Measurements from ENCODE around the gene DPEP1. TPM values are rescaled to one million over a fixed set of nuclear protein-coding genes. Genes with fewer than 3 reads are reported as not detected.
A peak's percentile ranks its signal among the peaks of the same experiment; 100 is the strongest.
"Not testable (repeated sequence)": the region's sequence is repeated elsewhere in the genome, so short reads cannot be mapped to it uniquely, and the experiment has no call there.

The DPEP1 gene
- total and polyA plus RNA-seq, 8 donors, result 0.31 to 10.4 (median 6.9) TPM

- ATAC-seq, result no peak
- DNase-seq, result peak in 1 of 4 donors; percentile 13
- H3K9me3 ChIP-seq, result no peaks in the 10 kb centered on the region
- H3K4me1 ChIP-seq, result peaks cover 12 to 36% of the 10 kb centered on the region in 2 donors
- intact Hi-C loops (cut with DNase I), result no loop called here
- H3K4me3 ChIP-seq, result no peak overlapping the region
- H3K27ac ChIP-seq, result no peak overlapping the region
- H3K27me3 ChIP-seq, result no peaks in the 10 kb centered on the region
- TF ChIP-seq, protein P1, sequence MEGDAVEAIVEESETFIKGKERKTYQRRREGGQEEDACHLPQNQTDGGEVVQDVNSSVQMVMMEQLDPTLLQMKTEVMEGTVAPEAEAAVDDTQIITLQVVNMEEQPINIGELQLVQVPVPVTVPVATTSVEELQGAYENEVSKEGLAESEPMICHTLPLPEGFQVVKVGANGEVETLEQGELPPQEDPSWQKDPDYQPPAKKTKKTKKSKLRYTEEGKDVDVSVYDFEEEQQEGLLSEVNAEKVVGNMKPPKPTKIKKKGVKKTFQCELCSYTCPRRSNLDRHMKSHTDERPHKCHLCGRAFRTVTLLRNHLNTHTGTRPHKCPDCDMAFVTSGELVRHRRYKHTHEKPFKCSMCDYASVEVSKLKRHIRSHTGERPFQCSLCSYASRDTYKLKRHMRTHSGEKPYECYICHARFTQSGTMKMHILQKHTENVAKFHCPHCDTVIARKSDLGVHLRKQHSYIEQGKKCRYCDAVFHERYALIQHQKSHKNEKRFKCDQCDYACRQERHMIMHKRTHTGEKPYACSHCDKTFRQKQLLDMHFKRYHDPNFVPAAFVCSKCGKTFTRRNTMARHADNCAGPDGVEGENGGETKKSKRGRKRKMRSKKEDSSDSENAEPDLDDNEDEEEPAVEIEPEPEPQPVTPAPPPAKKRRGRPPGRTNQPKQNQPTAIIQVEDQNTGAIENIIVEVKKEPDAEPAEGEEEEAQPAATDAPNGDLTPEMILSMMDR (IDR thresholded peaks at IDR 0.05), result no peak
- peaks cover 0 to 32% of the 10 kb centered on the region in 2 donors for H3K36me3 ChIP-seq
Measured at GRCh38 chr16:89660146-89660545, 46.7 kb downstream of the DPEP1 start.

- no peak overlapping the region for H3K4me3 ChIP-seq
- DNase-seq, result peak in 1 of 4 donors; percentile 4
- no peaks in the 10 kb centered on the region for H3K9me3 ChIP-seq
- no peaks in the 10 kb centered on the region for H3K27me3 ChIP-seq
- ATAC-seq, result no peak
- TF ChIP-seq, protein P1 (IDR thresholded peaks at IDR 0.05), result no peak
- H3K36me3 ChIP-seq, result peaks cover 0 to 32% of the 10 kb centered on the region in 2 donors
- no peak overlapping the region for H3K27ac ChIP-seq
- intact Hi-C loops (cut with DNase I), result no loop called here
- peaks cover 12 to 29% of the 10 kb centered on the region in 2 donors for H3K4me1 ChIP-seq
Measured at GRCh38 chr16:89661215-89661614, 47.8 kb downstream of the DPEP1 start.

DNA sequence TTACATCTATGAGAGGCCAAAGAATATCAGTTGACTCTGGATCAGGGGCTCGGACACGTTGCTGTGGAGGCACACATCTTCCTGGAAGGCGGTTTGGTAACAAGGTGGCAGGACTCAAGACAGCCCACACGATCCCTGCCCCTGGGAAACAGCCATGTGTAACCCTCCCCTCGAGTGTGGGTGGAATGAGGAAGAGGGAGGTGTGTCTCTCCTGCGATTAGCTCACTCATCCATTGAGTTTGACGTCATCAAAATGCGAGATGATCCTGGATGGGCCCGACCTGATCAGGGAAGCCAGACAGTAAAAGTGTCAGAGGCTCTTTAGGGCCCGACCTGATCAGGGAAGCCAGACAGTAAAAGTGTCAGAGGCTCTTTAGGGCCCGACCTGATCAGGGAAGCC lies 50.8 kb downstream of the DPEP1 start:
- not testable (repeated sequence) for ATAC-seq
- Histone ChIP-seq H3K4me1 (peaks cover 8 to 16% of the 10 kb centered on the region in 2 donors), H3K36me3 (peaks cover 0 to 32% of the 10 kb centered on the region in 2 donors)

GRCh38 chr16:89667000-89667399 lies 53.6 kb downstream of the DPEP1 start:
- intact Hi-C loops (cut with DNase I); H3K4me3 ChIP-seq; ATAC-seq; H3K9me3 ChIP-seq; H3K27ac ChIP-seq; H3K27me3 ChIP-seq; H3K4me1 ChIP-seq: not testable (repeated sequence)
- DNase-seq, result peak in 1 of 4 donors; percentile 60
- TF ChIP-seq, protein P1 (IDR thresholded peaks at IDR 0.05), result peak; percentile 12 to 35
- H3K36me3 ChIP-seq, result peaks cover 0 to 22% of the 10 kb centered on the region in 2 donors

More for the DNA sequence above, 50.8 kb downstream of the DPEP1 start:
- H3K4me3 ChIP-seq; H3K27ac ChIP-seq; H3K9me3 ChIP-seq; intact Hi-C loops (cut with DNase I); H3K27me3 ChIP-seq: not testable (repeated sequence)
- peak in 1 of 4 donors; percentile 5 for DNase-seq

DNA sequence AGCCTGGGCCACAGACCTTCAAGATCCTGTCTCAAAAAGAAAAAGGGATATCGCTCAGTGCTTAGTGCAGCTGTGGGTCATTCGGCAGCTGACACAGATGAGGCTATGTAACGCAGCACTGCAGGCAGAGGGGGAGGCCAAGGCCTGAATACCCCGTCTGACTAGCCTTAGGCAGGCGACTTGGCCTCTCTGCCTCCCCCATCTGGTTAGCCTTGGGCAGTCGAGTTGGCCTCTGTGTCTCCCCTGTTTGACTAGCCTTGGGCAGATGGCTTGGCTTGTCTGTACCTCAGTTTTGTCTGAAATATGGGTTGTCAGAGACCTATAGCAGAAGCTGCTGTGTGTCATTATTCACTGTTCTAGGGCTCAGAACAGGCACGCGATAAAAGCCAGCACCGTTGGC lies 54.2 kb downstream of the DPEP1 start:
- Histone ChIP-seq H3K27ac (peak overlapping the region in 1 of 2 donors; percentile 53), H3K36me3 (peaks cover 0 to 15% of the 10 kb centered on the region in 2 donors), H3K9me3 (no peaks in the 10 kb centered on the region), H3K4me3 (no peak overlapping the region), H3K4me1 (peaks cover 6 to 8% of the 10 kb centered on the region in 2 donors), H3K27me3 (no peaks in the 10 kb centered on the region)
- intact Hi-C loops (cut with DNase I), result no loop called here
- DNase-seq (peak in 1 of 4 donors; percentile 38), ATAC-seq (no peak)
- TF ChIP-seq, protein P1 (IDR thresholded peaks at IDR 0.05), result no peak

- peaks cover 6 to 8% of the 10 kb centered on the region in 2 donors for H3K4me1 ChIP-seq
- peak overlapping the region; percentile 46 to 74 for H3K27ac ChIP-seq
- H3K9me3 ChIP-seq, result no peaks in the 10 kb centered on the region
- intact Hi-C loops (cut with DNase I), result no loop called here
- DNase-seq (peak in 1 of 4 donors; percentile 4), ATAC-seq (peak; percentile 59)
- H3K4me3 ChIP-seq, result no peak overlapping the region
- TF ChIP-seq, protein P1 (IDR thresholded peaks at IDR 0.05), result no peak
- H3K27me3 ChIP-seq, result no peaks in the 10 kb centered on the region
- H3K36me3 ChIP-seq, result peaks cover 0 to 6% of the 10 kb centered on the region in 2 donors
Measured at GRCh38 chr16:89668790-89669158, 55.3 kb downstream of the DPEP1 start.
